HG03571 (cell line): ENCODE results near the gene PDK1.
"Not testable (repeated sequence)": the region's sequence is repeated elsewhere in the genome, so short reads cannot be mapped to it uniquely, and the experiment has no call there.

Source experiments
- ATAC-seq: cut with Tn5 transposase; IDR thresholded peaks from one replicate; pipeline ENCODE4 v1.9.1; 2021; ENCODE audit not compliant: unreplicated experiment

Gene PDK1

DNA sequence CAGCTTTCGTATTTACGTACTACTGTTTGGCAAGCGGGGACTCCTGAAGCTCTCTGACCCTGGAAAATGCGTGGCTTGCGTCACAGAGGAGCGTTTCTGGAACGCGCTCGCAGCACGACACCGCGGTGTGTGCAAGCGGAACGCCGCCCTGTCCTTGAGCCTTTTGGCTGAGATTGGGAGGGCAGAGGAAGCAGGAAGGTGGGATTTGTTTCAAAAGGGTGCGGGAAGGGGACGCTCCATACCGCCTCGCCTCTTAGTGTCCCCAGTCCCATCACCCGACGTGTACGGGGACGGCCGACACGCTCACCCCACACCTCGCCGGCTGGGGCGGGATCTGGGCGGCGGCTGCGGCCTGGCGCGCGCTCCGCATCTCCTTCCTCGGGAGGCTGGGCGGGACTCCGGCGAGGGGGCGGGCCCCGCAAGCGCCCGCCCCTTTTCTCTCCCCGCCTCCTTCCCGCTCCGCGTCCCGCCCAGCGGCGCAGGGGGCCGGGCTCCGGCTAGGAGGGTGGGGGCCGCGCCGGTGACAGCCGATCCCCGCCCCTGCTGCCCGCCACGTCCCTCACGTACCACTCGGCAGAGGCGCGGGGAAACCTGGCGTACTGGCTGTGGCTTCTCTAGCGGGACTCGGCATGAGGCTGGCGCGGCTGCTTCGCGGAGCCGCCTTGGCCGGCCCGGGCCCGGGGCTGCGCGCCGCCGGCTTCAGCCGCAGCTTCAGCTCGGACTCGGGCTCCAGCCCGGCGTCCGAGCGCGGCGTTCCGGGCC, at the start of gene PDK1:
Gene PDK1, plus strand, starts transcription at position 569 of the 762 bp plus-strand sequence. Its CDS starts 61 bp downstream, at position 630.
- peak; percentile 88 for ATAC-seq

- no peak for ATAC-seq
These were observed 48.7 kb upstream of the PDK1 start for GRCh38 chr2:172507199-172507598.

DNA sequence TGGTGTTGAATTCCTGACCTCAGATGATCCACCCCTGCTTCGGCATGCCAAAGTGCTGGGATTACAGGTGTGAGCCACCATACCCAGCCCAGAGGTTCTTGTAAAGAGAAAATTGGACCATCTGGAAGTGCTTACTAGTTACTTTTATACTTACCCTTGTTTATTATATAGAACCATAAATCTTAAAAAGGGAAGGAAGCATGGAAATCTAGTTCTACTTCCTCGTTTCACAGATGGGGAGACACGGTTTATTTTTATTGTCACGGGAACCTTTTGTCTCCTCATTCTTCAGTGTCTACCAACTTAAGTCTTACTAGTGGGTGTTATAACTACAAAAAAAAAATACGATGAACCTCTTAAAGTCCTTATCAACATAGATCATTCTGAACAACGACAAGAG, 45.8 kb upstream of the PDK1 start:
- no peak for ATAC-seq

DNA sequence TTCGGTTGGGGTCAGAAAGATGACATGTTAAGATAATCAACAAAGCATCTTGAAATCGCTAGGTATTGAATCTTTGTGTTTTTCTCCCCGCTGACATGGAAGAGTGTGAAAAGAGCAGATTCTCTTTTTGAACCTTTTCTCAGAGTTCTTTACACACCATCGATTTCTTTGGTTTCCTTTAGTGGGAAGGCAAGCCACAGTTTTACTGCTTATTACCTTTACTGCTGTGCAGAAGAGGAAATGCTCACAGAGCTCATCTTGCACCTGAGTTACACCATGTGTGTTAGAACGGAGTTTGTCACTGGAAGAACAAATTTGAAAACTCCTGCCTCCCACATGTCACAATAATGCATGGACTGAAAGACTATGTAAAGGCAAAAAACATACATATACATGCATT, 45.3 kb upstream of the PDK1 start:
- no peak for ATAC-seq

DNA sequence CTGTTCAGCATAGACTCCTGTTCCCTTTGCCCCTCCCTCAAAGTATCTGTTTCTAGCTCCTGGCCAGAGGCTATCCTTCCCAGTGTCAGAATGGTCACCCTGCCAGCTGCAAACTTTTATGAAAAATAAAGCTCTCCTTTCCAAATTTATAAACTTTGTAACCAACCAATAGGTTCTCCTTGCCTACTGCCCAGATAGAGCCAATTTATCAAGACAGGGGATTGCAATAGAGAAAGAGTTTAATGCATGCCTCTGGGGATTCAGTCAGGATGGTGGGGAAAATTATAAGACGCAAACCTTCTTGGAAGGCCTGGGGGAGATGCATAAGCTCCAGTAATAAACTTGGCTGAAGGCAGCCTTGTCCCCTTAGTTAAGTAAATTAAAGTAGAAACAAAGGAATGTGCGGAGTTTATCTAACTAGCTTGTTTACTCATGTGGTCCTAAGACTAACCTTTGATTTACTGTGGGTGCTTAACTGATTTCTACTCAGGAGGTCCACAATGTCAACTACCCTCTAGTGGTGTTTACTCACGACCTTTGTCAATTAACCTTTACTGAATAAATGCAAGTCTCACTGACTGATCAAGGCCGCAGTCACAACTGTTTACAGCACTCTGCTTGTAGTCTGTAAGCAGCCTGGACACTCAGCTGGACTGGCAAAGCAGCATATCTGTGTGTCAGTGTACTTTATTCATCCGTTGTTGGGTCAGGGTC, 42.9 kb upstream of the PDK1 start:
- ATAC-seq: no peak

- ATAC-seq: no peak
These were observed 42.4 kb upstream of the PDK1 start for GRCh38 chr2:172513524-172513900.

DNA sequence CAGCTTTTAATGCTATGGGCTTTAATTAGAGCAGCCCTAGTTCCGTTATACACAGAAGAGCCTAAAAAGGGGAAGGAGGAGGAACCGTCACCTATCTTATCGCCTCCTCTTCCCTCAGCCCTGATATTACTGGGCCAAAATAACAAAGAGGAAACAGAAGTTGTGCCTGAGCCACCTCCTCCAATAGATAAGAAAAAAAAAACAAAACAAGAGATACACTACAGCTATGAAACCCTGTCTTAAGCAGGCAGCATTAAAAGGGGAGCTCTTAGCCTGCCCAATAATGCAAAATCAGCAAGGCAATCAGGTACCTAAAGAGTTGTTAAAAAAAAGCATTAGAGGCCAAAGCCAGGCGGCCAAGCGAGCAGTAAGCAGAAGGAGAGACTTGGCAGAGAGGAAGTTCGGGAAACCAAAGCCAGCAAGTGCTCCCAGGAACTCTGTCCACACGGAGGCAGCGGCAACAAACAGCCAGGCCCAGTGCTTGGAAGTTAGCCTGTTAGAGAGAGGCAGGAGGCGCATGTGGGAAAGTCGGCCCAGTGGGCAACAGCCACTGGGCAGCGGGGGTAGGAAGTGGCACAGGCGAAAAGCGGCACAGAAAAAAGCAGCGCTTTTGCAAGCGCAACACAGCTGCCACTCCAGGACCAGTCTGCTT, 41.8 kb upstream of the PDK1 start:
- no peak for ATAC-seq

DNA sequence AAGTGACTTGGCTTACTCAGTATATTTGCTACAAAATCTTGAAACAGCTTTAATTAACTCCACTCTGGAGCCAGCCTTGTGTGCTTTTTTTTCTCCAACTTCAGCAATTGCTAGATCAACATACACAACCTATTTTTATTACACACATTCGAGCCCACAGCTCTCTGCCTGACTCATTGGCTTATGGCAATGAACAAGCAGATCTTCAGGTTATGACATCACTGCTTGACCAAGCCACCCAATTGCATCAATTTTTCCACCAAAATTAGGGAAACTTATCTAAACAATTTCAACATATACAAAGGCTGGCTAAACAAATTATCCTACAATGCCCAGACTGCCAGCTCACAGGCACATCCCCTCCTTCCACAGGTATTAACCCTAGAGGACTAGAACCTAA, 39.6 kb upstream of the PDK1 start:
- no peak for ATAC-seq

- ATAC-seq: no peak
These were observed 36.9 kb upstream of the PDK1 start for GRCh38 chr2:172518995-172519394.

DNA sequence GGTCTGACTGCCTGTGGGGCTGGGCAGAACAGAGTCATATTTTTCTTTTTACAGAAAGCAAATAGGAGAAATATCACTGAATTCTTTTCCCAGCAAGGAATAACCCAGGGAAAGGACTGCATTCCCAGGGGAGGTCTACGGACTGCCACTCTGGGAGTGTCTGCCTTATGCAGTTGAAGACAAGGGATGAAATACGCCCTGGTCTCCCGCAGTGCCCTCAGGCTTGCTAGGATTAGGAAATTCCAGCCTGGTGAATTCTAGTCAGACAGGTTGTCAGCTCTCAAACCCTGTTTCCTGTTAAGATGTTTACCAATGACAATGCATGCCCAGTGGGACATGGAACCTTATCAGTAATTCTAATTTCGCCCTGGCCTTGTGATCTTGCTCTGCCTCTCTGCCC, 30.3 kb upstream of the PDK1 start:
- ATAC-seq: no peak

DNA sequence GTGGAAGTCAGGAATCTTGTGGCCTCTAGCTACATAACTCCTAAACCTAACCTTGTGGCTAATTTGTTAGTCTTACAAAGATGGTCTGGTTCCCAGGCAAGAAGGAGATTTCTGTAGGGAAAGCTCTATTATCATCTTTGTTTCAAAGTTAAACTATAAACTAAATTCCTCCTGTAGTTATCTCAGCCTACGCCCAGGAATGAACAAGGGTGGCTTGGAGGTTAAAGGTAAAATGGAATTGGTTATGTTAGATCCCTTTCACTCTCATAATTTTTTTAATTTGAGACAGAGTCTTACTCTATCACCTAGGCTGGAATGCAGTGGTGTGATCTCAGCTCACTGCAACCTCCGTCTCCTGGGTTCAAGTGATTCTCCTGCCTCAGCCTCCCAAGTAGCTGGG, 24.6 kb upstream of the PDK1 start:
- no peak for ATAC-seq

DNA sequence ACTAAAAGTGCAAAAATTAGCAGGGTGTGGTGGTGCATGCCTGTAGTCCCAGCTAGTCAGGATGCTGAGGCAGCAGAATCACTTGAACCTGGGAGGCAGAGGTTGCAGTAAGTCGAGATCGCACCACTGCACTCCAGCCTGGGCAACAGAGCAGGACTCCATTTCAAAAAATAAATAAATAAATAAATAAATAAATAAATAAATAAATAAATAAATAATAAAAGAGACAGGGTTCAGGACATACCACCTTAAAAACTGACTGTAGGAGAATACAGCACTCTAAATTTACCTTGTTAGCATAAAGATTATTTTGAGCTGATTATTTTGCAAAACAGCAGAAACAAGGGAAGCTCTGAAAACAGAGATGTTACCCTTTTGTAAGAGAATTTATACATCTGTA, 23.4 kb upstream of the PDK1 start:
- ATAC-seq: not testable (repeated sequence)

DNA sequence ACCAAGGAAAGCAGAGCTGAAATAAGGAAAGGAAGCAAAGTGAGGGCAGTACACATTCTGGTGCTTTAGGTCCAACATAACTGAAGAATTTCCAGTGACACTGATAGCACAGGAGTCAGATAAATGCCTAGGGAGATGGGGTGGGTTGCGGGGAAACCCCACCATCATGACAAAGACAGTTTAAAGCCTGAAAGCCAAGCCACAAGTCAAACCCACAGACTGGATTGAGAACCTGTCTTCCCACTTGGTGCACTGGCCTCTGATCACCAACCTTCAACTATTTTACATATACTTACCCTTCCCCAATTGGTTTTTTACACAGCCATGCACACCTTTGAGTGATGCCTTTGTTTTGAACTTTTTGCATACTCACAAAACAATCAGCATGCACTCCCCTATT, 22.2 kb upstream of the PDK1 start:
- no peak for ATAC-seq

GRCh38 chr2:172535119-172535518, 20.8 kb upstream of the PDK1 start:
- ATAC-seq: no peak

GRCh38 chr2:172537851-172538250, 18.0 kb upstream of the PDK1 start:
- not testable (repeated sequence) for ATAC-seq

DNA sequence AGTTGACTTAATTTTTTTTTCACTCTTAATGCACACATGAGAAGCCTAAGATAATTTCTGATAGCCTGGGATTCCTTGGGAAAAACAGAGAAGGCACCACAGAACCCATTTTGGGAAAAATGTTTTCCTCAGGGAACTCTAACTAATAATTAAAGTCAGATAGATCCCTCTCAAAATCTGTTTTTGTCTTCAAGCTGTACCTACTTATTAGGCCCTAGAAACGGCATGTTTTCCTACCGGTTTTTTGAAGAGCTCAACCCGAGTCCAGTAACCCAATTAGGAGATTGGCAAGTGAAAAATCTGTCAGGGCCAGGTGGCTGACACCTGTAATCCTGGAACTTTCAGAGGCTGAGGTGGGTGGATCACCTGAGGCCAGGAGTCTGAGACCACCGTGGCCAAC, 16.1 kb upstream of the PDK1 start:
- ATAC-seq: no peak

- ATAC-seq: no peak
These were observed 15.5 kb upstream of the PDK1 start for GRCh38 chr2:172540421-172540820.

DNA sequence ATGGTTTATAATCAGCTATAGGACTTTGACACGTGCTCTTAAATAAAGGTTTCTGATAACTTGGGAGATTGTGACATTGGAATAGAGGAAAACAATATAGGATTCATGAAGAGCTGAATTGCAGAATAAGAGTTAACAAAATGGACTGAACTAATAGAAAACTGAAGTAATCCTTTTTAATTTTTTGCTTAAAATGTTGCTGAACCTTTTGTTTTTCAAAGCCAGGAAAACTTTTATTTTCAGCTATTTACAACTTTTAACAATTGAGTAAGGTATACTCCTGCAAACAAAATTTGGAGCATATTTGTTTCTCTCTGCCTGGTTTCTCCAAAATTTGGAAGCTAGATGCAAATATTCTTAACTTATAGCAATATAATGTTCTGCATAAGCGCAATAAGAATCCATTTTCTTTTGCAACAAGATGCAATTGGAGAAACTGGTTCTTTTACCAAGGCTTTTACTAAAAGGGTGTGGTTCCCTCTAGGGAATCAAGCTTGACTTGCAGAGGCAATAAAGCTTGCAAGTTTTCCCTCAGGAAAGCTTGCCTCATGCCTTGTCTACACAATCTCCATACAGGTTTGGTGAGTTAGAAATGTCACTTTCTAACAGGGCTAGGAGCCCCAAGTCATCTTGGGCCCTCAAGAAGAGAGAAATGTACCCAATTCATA, 10.3 kb upstream of the PDK1 start:
- ATAC-seq: no peak

DNA sequence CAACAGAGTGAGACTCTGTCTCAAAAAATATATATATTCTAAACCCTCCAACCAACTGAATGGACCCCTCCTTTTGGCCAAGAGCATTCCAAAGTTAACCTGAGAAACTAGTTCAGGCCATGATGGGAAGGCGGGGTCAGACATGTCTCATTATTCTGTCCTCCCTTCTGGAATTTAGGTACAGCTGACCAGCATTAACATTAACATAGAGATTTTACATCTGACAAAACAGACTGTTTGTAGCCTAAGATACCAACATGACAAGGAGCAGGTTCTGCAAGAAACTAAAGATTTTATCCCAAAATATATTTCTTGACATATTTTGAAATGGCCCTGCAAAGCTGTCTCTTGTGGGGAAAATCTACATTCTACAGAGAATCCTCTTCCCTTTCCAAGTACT, 6.8 kb upstream of the PDK1 start:
- no peak for ATAC-seq

- not testable (repeated sequence) for ATAC-seq
These were observed 6.1 kb upstream of the PDK1 start for GRCh38 chr2:172549802-172550201.

DNA sequence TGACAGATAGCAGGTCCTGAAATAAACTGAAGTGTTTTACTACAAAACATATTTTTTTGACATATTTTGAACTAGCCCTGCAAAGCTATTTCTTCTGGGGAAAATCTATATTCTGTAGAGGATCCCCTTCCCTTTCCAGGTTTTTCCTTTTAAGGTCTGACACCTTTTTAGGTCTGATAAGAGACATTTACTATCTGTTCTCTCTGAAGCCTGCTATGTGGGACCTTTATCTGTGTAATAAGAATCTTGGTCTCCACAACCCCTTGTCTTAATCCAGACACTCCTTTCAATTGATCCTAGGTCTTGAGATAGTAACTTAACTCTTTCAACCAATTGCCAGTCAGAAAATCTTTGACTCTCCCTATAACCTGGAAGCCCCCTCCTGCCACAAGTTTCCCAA, 5.5 kb upstream of the PDK1 start:
- ATAC-seq: no peak

DNA sequence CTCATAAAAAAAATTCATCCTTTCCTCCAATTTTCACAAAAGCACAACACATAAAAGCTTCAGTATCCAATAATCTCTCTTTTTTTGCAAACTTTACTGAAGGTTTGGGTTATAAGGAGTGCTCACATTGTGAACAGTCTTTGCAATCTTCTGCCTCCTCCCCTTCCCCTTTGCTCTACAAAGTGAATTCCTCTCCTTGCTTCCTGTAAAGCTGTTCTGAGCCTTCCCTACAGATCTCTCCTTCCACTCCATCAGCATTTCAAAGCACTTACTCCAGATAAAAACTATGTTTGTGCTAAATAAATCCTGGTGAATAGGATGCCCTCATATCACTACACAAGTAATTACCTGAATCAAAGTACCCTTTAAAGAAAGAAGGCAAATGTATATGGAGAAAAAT, 4.6 kb upstream of the PDK1 start:
- ATAC-seq: no peak
